Esophagus squamous epithelium (tissue), 4 donors: Measurements from ENCODE around the gene FHIT.

Source experiments
- POLR2A ChIP-seq, 4 donors: fragments of 450-650 bp; IDR thresholded peaks; one replicate each; pipeline ENCODE4 v1.6.1; 2017; ENCODE audit warnings: antibody characterized with exemption in 4 of 4, mild to moderate bottlenecking in 4 of 4, moderate library complexity in 3 of 4
- TF ChIP-seq, protein P1 (sequence below), 6 experiments: fragments of 450-650 bp in 4 of 6; fragments of 200-600 bp in 2 of 6; sonication (generic) in 2 of 6; IDR thresholded peaks; one replicate each; pipeline ENCODE4 v1.5.1; 2016 to 2019; ENCODE audit warnings: antibody characterized with exemption in 6 of 6, mild to moderate bottlenecking in 4 of 6, moderate library complexity in 4 of 6

DNA sequence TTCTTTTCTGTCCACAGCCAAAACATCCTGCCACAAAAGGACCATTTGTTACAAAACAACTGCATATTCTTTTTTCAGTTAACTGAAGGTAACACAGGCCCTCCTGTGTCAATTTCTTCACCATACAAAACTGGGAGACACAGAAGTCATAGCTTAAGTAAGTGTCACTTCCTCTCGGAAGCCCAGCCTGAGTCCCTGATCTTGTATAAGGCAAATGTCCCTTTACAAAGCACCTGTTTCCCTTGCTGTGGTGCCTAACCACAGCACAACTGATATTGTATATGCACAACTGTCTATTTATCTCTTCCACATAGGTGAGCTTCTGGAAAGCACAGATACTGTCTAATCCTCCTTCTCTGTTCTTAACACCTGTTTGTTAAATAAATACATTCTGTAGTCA lies 293.7 kb downstream of the FHIT start:
- TF ChIP-seq, protein P1, sequence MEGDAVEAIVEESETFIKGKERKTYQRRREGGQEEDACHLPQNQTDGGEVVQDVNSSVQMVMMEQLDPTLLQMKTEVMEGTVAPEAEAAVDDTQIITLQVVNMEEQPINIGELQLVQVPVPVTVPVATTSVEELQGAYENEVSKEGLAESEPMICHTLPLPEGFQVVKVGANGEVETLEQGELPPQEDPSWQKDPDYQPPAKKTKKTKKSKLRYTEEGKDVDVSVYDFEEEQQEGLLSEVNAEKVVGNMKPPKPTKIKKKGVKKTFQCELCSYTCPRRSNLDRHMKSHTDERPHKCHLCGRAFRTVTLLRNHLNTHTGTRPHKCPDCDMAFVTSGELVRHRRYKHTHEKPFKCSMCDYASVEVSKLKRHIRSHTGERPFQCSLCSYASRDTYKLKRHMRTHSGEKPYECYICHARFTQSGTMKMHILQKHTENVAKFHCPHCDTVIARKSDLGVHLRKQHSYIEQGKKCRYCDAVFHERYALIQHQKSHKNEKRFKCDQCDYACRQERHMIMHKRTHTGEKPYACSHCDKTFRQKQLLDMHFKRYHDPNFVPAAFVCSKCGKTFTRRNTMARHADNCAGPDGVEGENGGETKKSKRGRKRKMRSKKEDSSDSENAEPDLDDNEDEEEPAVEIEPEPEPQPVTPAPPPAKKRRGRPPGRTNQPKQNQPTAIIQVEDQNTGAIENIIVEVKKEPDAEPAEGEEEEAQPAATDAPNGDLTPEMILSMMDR (IDR thresholded peaks at IDR 0.05), result no peak
- no peak for TF ChIP-seq POLR2A (IDR thresholded peaks at IDR 0.05)
